ENCODE results near the gene NT5M. TPM values are rescaled to one million over a fixed set of nuclear protein-coding genes. Genes with fewer than 3 reads are reported as not detected.
A peak's percentile ranks its signal among the peaks of the same experiment; 100 is the strongest.

The NT5M gene
- total RNA-seq, 2 experiments from 2014 or later, result 7.4 to 10.2 TPM

DNA sequence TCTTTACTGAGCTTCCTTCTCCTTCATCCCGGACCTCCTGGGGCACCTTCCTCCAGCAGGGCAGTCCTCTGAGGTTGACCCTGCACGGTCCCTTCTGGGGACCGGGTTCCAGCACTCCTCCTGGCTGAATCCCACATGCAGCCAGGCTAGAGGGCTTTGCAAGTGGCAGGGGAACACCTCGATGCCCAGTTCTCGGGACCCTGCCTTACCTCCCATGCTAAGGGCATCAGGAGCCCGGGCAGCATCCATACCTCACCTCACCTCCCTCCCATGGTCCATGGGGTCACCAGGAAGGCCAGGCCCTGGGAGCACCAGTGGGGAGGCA is 81.1 kb downstream of the NT5M start:
- ATAC-seq (ENCODE audit: low read depth) (no peak), DNase-seq (no peak)
- Mint-ChIP-seq H3K36me3 (no peaks in the 10 kb centered on the region), H3K4me3 (no peak overlapping the region), H3K27me3 (peaks cover 30% of the 10 kb centered on the region), H3K27ac (no peak overlapping the region), H3K9me3 (no peaks in the 10 kb centered on the region), H3K4me1 (peaks cover 3% of the 10 kb centered on the region)
- POLR2A ChIA-PET, result no interaction called here

DNA sequence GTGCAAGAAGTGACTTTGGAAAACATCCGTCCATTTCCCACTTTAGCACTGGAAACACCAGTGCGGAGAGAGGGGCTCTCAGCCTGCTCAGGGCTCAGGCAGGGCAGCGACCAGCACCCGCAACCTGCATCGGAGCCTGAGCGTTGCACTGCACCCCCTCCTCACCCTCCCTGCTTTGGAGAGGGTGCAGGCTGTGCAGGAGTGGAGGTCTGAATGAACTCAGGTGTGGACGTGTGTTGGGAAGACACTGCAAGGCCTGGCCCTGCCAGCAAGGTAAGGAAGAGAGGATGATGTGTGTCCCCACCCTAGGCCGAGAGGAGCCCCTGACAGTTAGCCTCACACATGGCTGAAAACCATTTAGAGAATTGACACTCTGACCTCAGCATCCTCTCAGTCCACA is 81.8 kb downstream of the NT5M start:
- DNase-seq (no peak), ATAC-seq (ENCODE audit: low read depth) (no peak)
- POLR2A ChIA-PET, result no interaction called here
- peaks cover 3% of the 10 kb centered on the region for H3K4me1 Mint-ChIP-seq
- H3K27ac Mint-ChIP-seq, result no peak overlapping the region
- H3K36me3 Mint-ChIP-seq, result no peaks in the 10 kb centered on the region
- no peak overlapping the region for H3K4me3 Mint-ChIP-seq
- no peaks in the 10 kb centered on the region for H3K9me3 Mint-ChIP-seq
- peaks cover 34% of the 10 kb centered on the region for H3K27me3 Mint-ChIP-seq

DNA sequence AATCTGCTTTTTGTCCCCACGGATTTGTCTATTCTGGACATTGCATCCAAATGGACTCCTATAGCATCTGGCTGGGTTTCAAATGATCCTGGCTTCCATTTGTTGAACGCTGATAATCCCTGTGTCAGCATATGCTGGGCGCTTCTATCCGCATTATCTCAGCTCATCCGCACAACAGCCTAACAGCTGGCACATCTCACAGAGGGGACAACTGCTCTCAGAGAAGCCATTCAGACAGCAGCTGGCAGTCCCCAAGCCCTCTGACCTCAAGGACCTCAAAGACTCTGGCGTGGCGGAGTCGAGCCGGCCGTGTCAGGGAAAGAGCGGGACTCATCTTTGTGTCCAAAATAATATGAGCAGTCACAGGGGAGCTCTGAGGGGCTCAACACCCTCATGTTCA is 82.3 kb downstream of the NT5M start:
- Mint-ChIP-seq H3K4me3 (no peak overlapping the region), H3K27me3 (peaks cover 35% of the 10 kb centered on the region), H3K36me3 (no peaks in the 10 kb centered on the region), H3K27ac (no peak overlapping the region), H3K4me1 (peaks cover 6% of the 10 kb centered on the region), H3K9me3 (no peaks in the 10 kb centered on the region)
- ATAC-seq (ENCODE audit: low read depth) (no peak), DNase-seq (no peak)
- POLR2A ChIA-PET, result no interaction called here

DNA sequence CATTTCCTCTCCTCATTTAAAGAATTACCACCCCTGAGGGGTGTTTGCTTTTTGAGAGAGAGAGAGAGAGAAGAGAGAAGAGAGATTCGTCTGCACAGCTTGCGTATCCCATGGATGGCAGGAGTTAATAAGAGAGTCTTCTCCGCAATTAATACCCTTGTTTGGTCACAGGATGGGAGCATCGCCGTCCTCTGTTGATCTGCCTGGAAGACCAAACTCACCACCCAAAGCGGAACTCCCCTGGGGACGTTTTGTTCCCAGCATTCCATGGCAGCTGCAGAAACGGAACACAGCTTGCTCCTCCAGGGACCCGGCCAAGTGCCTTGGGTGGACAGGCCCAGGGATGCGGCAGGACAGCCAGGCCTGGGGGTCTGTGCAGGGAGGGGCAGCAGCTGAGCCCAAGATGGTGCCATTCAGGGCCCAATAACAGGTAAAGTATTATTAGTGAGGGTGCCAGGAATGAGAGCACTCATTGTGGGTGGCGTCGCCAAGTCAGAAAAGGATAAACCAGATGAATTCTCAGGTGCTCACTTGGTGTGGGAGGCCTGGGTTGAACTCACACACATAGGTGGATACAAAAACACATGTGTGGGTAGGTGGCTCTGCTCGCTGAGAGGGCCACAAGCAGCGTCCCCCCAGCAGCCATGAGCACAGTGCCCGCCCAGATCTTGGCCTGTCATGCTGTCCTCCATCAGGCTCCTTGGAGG is 83.1 kb downstream of the NT5M start:
- no peak overlapping the region for H3K27ac Mint-ChIP-seq
- DNase-seq (no peak), ATAC-seq (ENCODE audit: low read depth) (no peak)
- no peaks in the 10 kb centered on the region for H3K9me3 Mint-ChIP-seq
- H3K36me3 Mint-ChIP-seq, result no peaks in the 10 kb centered on the region
- POLR2A ChIA-PET, result no interaction called here
- no peak overlapping the region for H3K4me3 Mint-ChIP-seq
- peaks cover 8% of the 10 kb centered on the region for H3K4me1 Mint-ChIP-seq
- peaks cover 32% of the 10 kb centered on the region for H3K27me3 Mint-ChIP-seq

DNA sequence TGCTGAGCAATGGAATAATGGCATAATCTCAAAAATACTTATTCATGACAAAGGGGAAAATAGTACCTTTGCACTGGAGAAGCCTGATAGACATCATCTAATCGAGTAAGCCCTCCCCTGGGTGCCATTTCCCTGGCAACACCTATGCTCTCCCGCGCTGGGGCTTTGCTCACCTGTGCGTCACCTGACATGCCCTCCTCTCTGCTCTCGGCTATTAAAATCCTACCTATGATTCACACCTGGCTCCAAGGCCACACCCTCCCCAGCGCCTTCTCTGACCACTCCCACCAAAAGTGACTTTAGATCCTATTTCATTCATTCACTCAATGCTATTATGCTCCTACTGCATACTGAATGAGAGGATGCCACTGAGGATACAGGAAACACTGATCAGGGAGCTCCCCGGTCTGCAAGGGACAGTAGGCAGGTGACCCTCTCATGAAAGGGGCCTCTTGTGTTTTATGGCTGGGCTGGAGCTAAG is 83.9 kb downstream of the NT5M start:
- DNase-seq (no peak), ATAC-seq (ENCODE audit: low read depth) (no peak)
- POLR2A ChIA-PET, result no interaction called here
- no peaks in the 10 kb centered on the region for H3K36me3 Mint-ChIP-seq
- H3K9me3 Mint-ChIP-seq, result no peaks in the 10 kb centered on the region
- peaks cover 15% of the 10 kb centered on the region for H3K4me1 Mint-ChIP-seq
- no peak overlapping the region for H3K4me3 Mint-ChIP-seq
- peaks cover 27% of the 10 kb centered on the region for H3K27me3 Mint-ChIP-seq
- H3K27ac Mint-ChIP-seq, result no peak overlapping the region

DNA sequence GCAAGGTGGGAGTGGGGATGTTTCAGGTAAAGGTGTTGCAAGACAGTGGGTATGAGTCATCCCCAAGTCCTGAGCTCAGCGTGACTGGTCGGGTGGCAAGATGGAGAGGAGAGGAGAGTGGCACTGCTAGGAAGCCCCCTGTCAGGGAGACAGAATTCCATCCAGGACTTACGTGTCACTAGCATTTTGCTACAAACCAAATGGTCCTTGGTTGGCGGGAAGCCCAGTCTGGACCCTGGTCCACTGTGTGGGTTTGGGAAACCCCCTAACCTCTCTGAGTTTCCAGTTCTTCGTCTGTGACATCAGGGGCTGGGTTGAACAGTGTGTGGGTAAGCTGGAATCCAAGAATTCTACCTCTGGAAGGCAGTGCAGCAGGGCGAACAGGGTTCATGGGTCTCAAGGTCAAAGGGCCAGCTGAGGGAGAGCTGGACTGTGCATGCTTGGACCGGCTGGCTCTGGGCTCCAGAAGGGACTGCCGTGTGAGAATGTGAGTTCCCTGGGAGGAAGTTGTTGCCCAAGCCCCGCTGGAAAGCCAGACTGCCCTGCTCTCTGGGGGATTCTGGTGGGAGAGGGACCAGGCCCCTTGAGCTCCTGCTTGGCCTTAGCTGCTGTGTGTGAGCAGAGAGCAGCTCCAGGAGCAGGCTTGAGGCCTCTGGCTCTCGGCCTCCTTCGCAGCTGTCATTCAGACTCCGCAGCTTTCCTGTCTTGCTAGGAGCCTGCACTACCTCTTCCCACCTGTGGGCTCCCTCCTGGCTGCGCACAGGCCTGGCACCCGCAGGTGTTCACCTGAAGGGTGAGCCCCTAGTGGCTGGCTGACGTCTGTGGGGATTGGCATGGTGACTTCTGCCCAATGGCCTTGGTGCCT is 84.6 kb downstream of the NT5M start:
- H3K4me1 Mint-ChIP-seq, result peaks cover 22% of the 10 kb centered on the region
- H3K9me3 Mint-ChIP-seq, result no peaks in the 10 kb centered on the region
- POLR2A ChIA-PET, result no interaction called here
- no peaks in the 10 kb centered on the region for H3K36me3 Mint-ChIP-seq
- ATAC-seq (ENCODE audit: low read depth) (no peak), DNase-seq (no peak)
- no peak overlapping the region for H3K27ac Mint-ChIP-seq
- peaks cover 21% of the 10 kb centered on the region for H3K27me3 Mint-ChIP-seq
- H3K4me3 Mint-ChIP-seq, result no peak overlapping the region

DNA sequence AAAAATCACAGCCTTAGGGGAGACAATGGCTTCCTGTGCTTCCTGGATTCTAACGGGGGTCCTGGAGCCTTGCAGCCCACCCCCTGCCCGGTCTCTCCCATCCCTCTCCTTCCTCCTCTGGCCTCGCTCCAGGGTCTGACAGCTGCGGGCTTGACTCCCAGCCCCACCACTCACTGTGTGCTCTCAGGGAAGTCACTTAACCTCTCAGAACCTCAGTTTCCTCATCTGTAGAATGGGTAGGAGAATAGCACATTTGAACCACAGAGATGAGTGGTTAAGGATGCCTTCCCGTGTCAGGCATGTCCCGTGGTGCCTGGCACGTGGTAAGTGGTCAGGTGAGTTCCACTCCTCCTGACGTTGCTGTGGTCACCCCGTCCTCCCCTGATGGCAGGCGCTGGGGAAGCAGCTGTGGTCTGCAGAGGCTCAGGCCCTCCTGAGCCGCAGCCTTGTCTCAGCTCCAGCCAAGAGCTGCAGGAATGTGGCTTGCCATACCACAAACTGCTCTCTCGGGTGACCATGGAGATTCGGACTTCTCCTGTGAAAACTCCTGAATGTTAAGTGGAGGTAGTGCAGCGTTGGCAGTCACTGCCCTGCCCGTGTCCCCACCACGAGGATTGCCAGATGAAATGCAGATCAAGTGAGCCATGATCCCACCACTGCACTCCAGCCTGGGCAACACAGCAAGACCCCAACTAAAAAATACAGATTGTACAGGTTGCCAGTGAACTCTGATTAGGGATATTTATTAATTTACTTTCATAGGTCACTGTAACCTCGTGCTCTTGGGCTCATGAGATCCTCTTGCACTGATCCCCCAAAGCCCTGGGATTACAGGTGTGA is 85.7 kb downstream of the NT5M start:
- DNase-seq (no peak), ATAC-seq (ENCODE audit: low read depth) (no peak)
- no peaks in the 10 kb centered on the region for H3K36me3 Mint-ChIP-seq
- H3K4me3 Mint-ChIP-seq, result no peak overlapping the region
- no peak overlapping the region for H3K27ac Mint-ChIP-seq
- no peaks in the 10 kb centered on the region for H3K9me3 Mint-ChIP-seq
- peaks cover 27% of the 10 kb centered on the region for H3K4me1 Mint-ChIP-seq
- peaks cover 28% of the 10 kb centered on the region for H3K27me3 Mint-ChIP-seq
- POLR2A ChIA-PET, result no interaction called here

DNA sequence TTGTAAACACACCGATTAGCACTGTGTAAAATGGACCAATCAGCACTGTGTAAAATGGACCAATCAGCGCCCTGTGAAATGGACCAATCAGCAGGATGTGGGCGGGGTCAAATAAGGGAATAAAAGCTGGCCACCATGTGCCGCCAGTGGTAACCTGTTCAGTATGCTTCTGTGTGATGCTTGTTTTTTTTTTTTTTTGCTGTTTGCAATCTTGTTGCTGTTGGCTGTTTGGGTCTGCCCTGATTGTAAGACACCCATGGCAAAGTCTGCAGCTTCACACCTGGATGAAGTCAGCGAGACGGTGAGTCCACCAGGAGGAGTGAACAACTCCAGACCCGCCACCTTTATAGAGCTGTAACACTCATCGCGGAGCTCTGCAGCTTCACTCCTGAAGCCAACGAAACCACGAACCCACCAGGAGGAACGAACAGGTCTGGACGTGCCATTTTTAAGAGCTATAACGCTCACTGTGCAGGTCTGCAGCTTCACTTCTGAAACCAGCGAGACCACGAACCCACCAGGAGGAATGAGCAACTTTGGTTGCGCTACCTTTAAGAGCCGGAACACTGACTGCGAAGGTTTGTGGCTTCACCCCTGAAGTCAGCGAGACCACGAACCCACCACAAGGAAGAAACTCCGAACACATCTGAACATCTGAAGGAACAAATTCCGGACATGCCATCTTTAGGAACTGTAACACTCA is 88.6 kb downstream of the NT5M start:
- peak; percentile 78 for ATAC-seq (ENCODE audit: low read depth)

DNA sequence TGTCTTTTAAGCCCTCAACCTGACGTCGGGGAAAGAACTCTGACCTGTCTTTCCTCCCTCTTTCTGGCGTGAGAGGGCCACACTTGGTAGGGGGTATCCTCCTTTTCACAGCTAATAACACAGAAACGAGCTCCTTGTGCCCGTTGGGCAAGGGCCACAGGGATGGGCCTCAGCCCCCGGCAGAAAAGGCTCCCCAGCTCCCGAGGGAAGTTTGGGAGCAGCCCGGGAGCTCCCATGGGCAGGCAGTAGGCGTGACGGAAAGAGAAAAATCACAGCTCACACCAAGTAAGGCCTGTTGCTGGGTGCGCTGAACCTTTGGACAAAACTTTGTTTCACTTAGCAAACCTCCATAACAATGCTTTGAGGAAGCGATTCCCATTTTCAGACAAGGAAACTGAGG is 90.8 kb downstream of the NT5M start:
- DNase-seq (no peak), ATAC-seq (ENCODE audit: low read depth) (no peak)
- Mint-ChIP-seq H3K36me3 (no peaks in the 10 kb centered on the region), H3K9me3 (peaks cover 2% of the 10 kb centered on the region), H3K4me3 (no peak overlapping the region), H3K27ac (no peak overlapping the region), H3K4me1 (peaks cover 32% of the 10 kb centered on the region), H3K27me3 (peaks cover 43% of the 10 kb centered on the region)
- POLR2A ChIA-PET, result interaction anchor here (1.4 kb wide), 1 partner anchor 10 kb away, joined by 4 read pairs; no protein-coding TSS in a partner anchor

More for the DNA sequence above, 88.6 kb downstream of the NT5M start:
- POLR2A ChIA-PET, result interaction anchor here (0.7 to 1.6 kb wide), 10 partner anchors 10 to 400 kb away, joined by 3 to 5 read pairs (median 3); partner anchors contain the start of gene MED9
- peak; percentile 68 for DNase-seq
- peak overlapping the region; percentile 86 for H3K27ac Mint-ChIP-seq
- peaks cover 28% of the 10 kb centered on the region for H3K4me1 Mint-ChIP-seq
- no peaks in the 10 kb centered on the region for H3K36me3 Mint-ChIP-seq
- H3K9me3 Mint-ChIP-seq, result peaks cover 2% of the 10 kb centered on the region
- H3K4me3 Mint-ChIP-seq, result peak overlapping the region; percentile 79
- peaks cover 38% of the 10 kb centered on the region for H3K27me3 Mint-ChIP-seq

DNA sequence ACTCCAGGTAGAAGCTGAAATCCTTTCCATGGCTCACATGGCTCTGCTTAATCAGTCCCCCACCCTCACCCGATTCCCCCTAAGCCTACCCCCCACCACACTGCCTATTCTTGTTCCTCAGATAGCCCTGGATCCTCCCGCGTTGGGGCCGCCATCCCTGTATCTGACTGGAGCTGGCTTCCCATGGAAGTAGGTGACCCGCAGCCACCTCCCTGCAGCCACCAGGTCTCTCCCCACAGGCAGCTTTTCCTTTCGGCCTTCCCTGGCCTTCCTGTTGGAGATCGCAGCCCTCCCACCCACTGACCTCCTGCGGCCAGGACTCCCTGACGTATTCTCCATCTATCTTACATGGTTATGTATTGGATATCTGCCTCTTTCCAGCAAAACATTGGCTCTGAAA is 91.3 kb downstream of the NT5M start:
- DNase-seq, result no peak
- peaks cover 46% of the 10 kb centered on the region for H3K27me3 Mint-ChIP-seq
- no peak overlapping the region for H3K27ac Mint-ChIP-seq
- H3K36me3 Mint-ChIP-seq, result no peaks in the 10 kb centered on the region
- peaks cover 2% of the 10 kb centered on the region for H3K9me3 Mint-ChIP-seq
- H3K4me3 Mint-ChIP-seq, result no peak overlapping the region
- ATAC-seq (ENCODE audit: low read depth), result no peak
- POLR2A ChIA-PET, result no interaction called here
- peaks cover 32% of the 10 kb centered on the region for H3K4me1 Mint-ChIP-seq

DNA sequence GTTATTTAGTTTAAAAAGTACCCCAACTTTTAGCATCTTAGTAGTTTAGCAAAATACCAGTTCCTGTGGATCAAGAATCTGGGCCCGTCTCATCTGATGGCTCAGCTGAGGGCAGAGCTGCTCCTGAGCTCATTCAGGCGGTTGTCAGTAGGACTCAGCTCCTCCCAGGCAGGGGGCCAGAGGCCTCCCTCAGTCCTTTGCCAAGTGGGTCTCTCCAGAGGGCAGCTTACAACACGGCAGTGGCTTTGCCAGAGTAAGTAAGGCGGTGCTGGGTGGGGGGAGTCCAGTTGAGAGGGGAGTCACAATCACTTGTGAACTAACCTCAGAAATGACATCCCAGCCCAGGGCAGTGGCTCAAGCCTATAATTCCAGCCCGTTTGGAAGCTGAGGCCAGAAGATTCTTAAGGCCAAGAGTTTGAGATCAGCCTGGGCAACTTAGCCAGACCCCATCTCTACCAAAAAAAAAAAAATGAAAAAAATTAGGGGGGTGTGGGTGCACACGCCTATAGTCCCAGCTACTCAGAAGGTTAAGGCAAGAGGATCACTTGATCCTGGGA is 92.2 kb downstream of the NT5M start:
- DNase-seq (no peak), ATAC-seq (ENCODE audit: low read depth) (no peak)
- Mint-ChIP-seq H3K4me3 (no peak overlapping the region), H3K9me3 (peaks cover 2% of the 10 kb centered on the region), H3K36me3 (no peaks in the 10 kb centered on the region), H3K27me3 (peaks cover 49% of the 10 kb centered on the region), H3K27ac (no peak overlapping the region), H3K4me1 (peaks cover 30% of the 10 kb centered on the region)
- POLR2A ChIA-PET, result no interaction called here

DNA sequence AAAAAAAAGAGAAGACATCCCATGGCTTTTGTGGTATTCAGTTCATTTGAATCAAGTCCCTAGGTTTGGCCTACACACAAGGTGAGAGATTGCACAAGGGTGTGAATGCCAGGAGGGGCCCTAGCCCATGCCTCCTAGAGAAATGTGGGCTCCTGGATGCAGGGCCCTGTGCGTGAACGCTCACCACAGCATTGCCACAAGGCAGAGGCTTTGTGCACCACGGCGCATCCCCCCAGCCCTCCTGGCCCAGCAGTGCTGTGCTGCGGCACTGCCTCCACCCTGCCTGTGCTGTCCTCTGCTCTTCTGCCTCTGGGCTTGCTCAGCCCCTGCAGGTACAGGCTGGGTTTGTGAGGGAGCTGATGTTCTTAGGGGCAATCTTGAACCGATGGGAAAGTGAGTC is 92.7 kb downstream of the NT5M start:
- DNase-seq, result no peak
- no peak for ATAC-seq (ENCODE audit: low read depth)
- H3K27ac Mint-ChIP-seq, result no peak overlapping the region
- POLR2A ChIA-PET, result no interaction called here
- H3K4me1 Mint-ChIP-seq, result peaks cover 29% of the 10 kb centered on the region
- H3K27me3 Mint-ChIP-seq, result peaks cover 52% of the 10 kb centered on the region
- H3K36me3 Mint-ChIP-seq, result no peaks in the 10 kb centered on the region
- no peak overlapping the region for H3K4me3 Mint-ChIP-seq
- peaks cover 2% of the 10 kb centered on the region for H3K9me3 Mint-ChIP-seq

All from activated naive CD8-positive, alpha-beta T cell treated with anti-CD3 and anti-CD28 coated beads, Interleukin-2, amount 10 ng/mL, durations not matched to agents 7 days and 5 days (primary cell).